HepG2 (cell line): ENCODE data around the gene SOCS7. TPM values are rescaled to one million over a fixed set of nuclear protein-coding genes. Genes with fewer than 3 reads are reported as not detected.

Experiments
- AKAP8 ChIP-seq: sonication (generic); formaldehyde crosslinking; IDR thresholded peaks from 2 replicates; pipeline ENCODE4 v1.5.1; 2020; ENCODE audit warnings: mild to moderate bottlenecking, missing genetic modification reagents
- ATF6 ChIP-seq: sonication (generic); formaldehyde crosslinking; conservative IDR thresholded peaks from 2 replicates; pipeline ENCODE4 v1.4.0; 2020; ENCODE audit warnings: missing genetic modification reagents
- CBX5 ChIP-seq: sonication (generic); formaldehyde crosslinking; IDR thresholded peaks from 2 replicates; pipeline ENCODE4 v1.4.0; 2020; ENCODE audit warnings: missing genetic modification reagents, borderline replicate concordance
- FOXA3 ChIP-seq: IDR thresholded peaks from 2 replicates; pipeline ENCODE4 v1.6.1; 2016; ENCODE audit warnings: missing genetic modification reagents, missing compliant biosample characterization
- FOXO4 ChIP-seq: sonication (generic); formaldehyde crosslinking; conservative IDR thresholded peaks from 2 replicates; pipeline ENCODE4 v1.8.1; 2023; ENCODE audit warnings: missing genetic modification reagents
- GABPA ChIP-seq, 2 experiments: IDR thresholded peaks; 2 replicates each; pipeline ENCODE4 v1.6.1; 2011 to 2016; ENCODE audit warnings: low read depth in 2 of 2, low read length in 1 of 2, missing biosample characterization in 1 of 2, missing genetic modification characterization in 1 of 2
- HCFC1 ChIP-seq: fragments of 150-350 bp; IDR thresholded peaks from 2 replicates; pipeline ENCODE4 v1.6.1; 2014; ENCODE audit warnings: low read depth, low read length
- JUND ChIP-seq: sonication (generic); formaldehyde crosslinking; IDR thresholded peaks from 2 replicates; pipeline ENCODE4 v1.8.0; 2022; ENCODE audit warnings: mild to moderate bottlenecking, missing genetic modification reagents
- KDM3A ChIP-seq: IDR thresholded peaks from 2 replicates; pipeline ENCODE4 v1.6.1; 2018; ENCODE audit warnings: low read depth, missing compliant biosample characterization
- KMT2A ChIP-seq: sonication (generic); formaldehyde crosslinking; IDR thresholded peaks from 2 replicates; pipeline ENCODE4 v1.4.0; 2020; ENCODE audit warnings: missing genetic modification reagents
- MIXL1 ChIP-seq: IDR thresholded peaks from 2 replicates; pipeline ENCODE4 v1.6.1; 2016
- NCOA1 ChIP-seq: sonication (generic); formaldehyde crosslinking; IDR thresholded peaks from 2 replicates; pipeline ENCODE4 v1.9.0; 2021; ENCODE audit warnings: missing genetic modification reagents
- PHF5A ChIP-seq: IDR thresholded peaks from one replicate; pipeline ENCODE4 v1.6.1; 2018; ENCODE audit warnings: low read depth, missing genetic modification reagents; ENCODE audit not compliant: unreplicated experiment
- PHF8 ChIP-seq: sonication (generic); formaldehyde crosslinking; IDR thresholded peaks from 2 replicates; pipeline ENCODE4 v1.5.0; 2020; ENCODE audit warnings: missing genetic modification reagents
- RBM22 ChIP-seq: fragments of 200-400 bp; formaldehyde crosslinking; optimal IDR thresholded peaks from 2 replicates; pipeline ENCODE3; 2017; ENCODE audit warnings: mild to moderate bottlenecking, low read length, moderate library complexity
- SMAD9 ChIP-seq: sonication (generic); formaldehyde crosslinking; IDR thresholded peaks from 2 replicates; pipeline ENCODE4 v1.5.1; 2020; ENCODE audit warnings: mild to moderate bottlenecking, missing genetic modification reagents
- SMC3 ChIP-seq: IDR thresholded peaks from 2 replicates; pipeline ENCODE4 v1.6.1; 2011; ENCODE audit warnings: low read length, improper control_type of control experiment
- SP140L ChIP-seq: sonication (generic); formaldehyde crosslinking; IDR thresholded peaks from 2 replicates; pipeline ENCODE4 v1.4.0; 2020; ENCODE audit warnings: missing genetic modification reagents, borderline replicate concordance
- WIZ ChIP-seq: sonication (generic); formaldehyde crosslinking; IDR thresholded peaks from 2 replicates; pipeline ENCODE4 v1.5.1; 2020; ENCODE audit warnings: mild to moderate bottlenecking, missing genetic modification reagents
- ZBTB25 ChIP-seq: IDR thresholded peaks from 2 replicates; pipeline ENCODE4 v1.6.1; 2018; ENCODE audit warnings: missing genetic modification reagents
- ZNF10 ChIP-seq: sonication (generic); formaldehyde crosslinking; IDR thresholded peaks from 2 replicates; pipeline ENCODE4 v1.4.0; 2020; ENCODE audit warnings: mild to moderate bottlenecking, low read depth, missing genetic modification reagents, borderline replicate concordance
- ZNF362 ChIP-seq: sonication (generic); formaldehyde crosslinking; IDR thresholded peaks from 2 replicates; pipeline ENCODE4 v1.4.0; 2020; ENCODE audit warnings: missing genetic modification reagents, mild to moderate bottlenecking, borderline replicate concordance
- ZNF460 ChIP-seq: sonication (generic); formaldehyde crosslinking; IDR thresholded peaks from 2 replicates; pipeline ENCODE4 v1.5.1; 2020; ENCODE audit warnings: missing genetic modification reagents, mild to moderate bottlenecking, borderline replicate concordance
- ZNF510 ChIP-seq: sonication (generic); formaldehyde crosslinking; IDR thresholded peaks from 2 replicates; pipeline ENCODE4 v1.4.0; 2020; ENCODE audit warnings: low read depth, mild to moderate bottlenecking, missing genetic modification reagents
- ZNF850 ChIP-seq: sonication (generic); formaldehyde crosslinking; conservative IDR thresholded peaks from 2 replicates; pipeline ENCODE4 v1.9.0; 2021; ENCODE audit warnings: mild to moderate bottlenecking, missing genetic modification reagents
- polyA plus RNA-seq, 8 experiments: library from polyadenylated mRNA; depleted of rRNA in 3 of 8; stranded (reverse) in 7 of 8; unstranded in 1 of 8; fragments of >200 nt; fragmentation: Illumina TruSeq in 4 of 8; extraction: Trizol in 4 of 8; gene quantifications; 2 replicates each; pipeline versions ENCODE4 v1.2.1 to v1.2.3, GENCODE V29; 2011 to 2016; ENCODE audit warnings: low read depth in 4 of 8, missing spikeins in 1 of 8, mixed read lengths in 1 of 8; ENCODE audit not compliant: insufficient read depth in 1 of 8
- total RNA-seq, 5 experiments: library from RNA; depleted of rRNA; stranded (reverse); fragments of >200 nt; fragmentation: Illumina TruSeq; extraction: Trizol; gene quantifications; 2 replicates each; pipeline ENCODE4 v1.2.3, GENCODE V29; 2016; ENCODE audit warnings: low read depth in 1 of 5

Gene SOCS7
- total and polyA plus RNA-seq, 2 of the 13 experiments (the other 11 are each of a cell fraction or from before 2014, with no cell fraction given), result 19.2 to 24.2 TPM

- TF ChIP-seq ATF6 (CRISPR knock-in tag), result peak; percentile 68; the same call in 1 of the 2 replicates
- TF ChIP-seq GABPA (IDR thresholded peaks at IDR 0.05; ENCODE audit: low read depth, low read length), result no peak
- no peak for TF ChIP-seq GABPA (CRISPR knock-in tag; IDR thresholded peaks at IDR 0.05; ENCODE audit: low read depth)
- no peak for TF ChIP-seq ZNF10 (CRISPR knock-in tag)
- peak; percentile 56; the same call in 1 of the 2 replicates for TF ChIP-seq KMT2A
- no peak for TF ChIP-seq HCFC1
- TF ChIP-seq WIZ, result no peak
- TF ChIP-seq PHF5A, result no peak
- no peak for TF ChIP-seq JUND
- TF ChIP-seq NCOA1 (CRISPR knock-in tag), result no peak
- TF ChIP-seq SMC3, result peak; percentile 99
- TF ChIP-seq FOXA3 (CRISPR knock-in tag), result 0 out of 2 replicates have a peak, but pooled peaks have one; percentile 45
- no peak for TF ChIP-seq ZNF850 (CRISPR knock-in tag)
- TF ChIP-seq ZBTB25 (CRISPR knock-in tag), result peak; percentile 73; the same call in 1 of the 2 replicates
- 0 out of 2 replicates have a peak, but pooled peaks have one; percentile 56 for TF ChIP-seq SP140L
- no peak for TF ChIP-seq ZNF362 (CRISPR knock-in tag)
- no peak for TF ChIP-seq MIXL1 (CRISPR knock-in tag)
- TF ChIP-seq ZNF510 (CRISPR knock-in tag), result no peak
- TF ChIP-seq SMAD9, result no peak; the same call in 1 of the 2 replicates
- TF ChIP-seq FOXO4, result no peak
- TF ChIP-seq AKAP8 (CRISPR knock-in tag), result no peak
- no peak; the same call in 1 of the 2 replicates for TF ChIP-seq CBX5 (CRISPR knock-in tag)
- peak; percentile 33; the same call in 1 of the 2 replicates for TF ChIP-seq PHF8 (CRISPR knock-in tag)
- TF ChIP-seq KDM3A, result peak; percentile 46; the same call in 1 of the 2 replicates
- no peak for TF ChIP-seq ZNF460
- TF ChIP-seq RBM22, result no peak
Observed at GRCh38 chr17:38349097-38349730, 2.4 kb upstream of the SOCS7 start (continued).
